Tongue (tissue), 2 donors: ENCODE results near the gene MRPL39. TPM values are rescaled to one million over a fixed set of nuclear protein-coding genes. Genes with fewer than 3 reads are reported as not detected.
"Not testable (repeated sequence)": the region's sequence is repeated elsewhere in the genome, so short reads cannot be mapped to it uniquely, and the experiment has no call there.

Experiments
- DNase-seq: peaks from one replicate; pipeline ENCODE4 v3.0.0-alpha.2; 2015
- total RNA-seq: library from RNA; depleted of rRNA; stranded (reverse); fragments of >200 nt; gene quantifications from one replicate; pipeline ENCODE4 v1.2.3, GENCODE V29; 2014

The MRPL39 gene
- total RNA-seq, result 55.6 TPM

DNA sequence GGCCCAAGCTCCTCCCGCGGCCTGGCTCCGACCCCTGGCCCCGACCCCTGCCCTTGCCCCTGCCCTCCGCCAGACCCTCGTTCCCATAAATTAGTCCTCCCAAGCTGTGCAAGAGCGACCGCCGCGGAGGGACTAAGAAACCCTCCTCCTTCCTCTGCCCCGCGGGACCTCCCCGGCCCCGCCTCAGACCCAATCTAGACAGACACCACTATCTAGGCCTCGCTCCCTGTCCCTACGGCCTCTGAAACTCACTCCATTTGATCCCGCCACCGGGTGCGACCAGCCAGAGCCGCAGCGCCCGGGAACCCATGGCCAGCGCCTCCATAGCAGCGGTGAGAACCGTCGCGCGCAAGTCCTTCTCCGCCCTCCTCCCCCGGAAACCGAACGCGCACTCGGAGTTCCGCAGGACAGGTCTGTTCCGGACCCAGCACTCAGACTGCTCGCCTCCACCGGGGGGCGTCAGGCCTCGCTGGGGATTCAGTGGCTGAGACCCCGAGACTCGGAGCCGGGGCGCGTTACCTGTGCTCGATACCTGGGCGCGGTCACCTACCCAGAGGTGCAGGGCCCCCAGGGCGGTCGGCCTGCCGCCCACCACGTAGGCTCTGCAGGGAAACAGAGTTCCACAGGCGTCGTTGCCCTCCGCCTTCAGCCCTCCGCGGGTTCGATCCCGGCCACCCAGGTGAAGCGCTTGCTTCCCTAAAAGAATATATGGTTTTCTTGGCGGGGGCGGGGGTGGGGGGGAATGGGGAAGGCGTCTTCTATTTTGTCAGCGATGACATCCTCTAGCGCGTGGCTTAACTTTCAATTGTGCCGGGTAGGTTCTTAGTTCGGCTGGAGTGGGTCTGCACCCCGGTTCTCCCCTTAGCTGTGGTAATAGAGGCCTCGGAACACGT is at the start of gene MRPL39:
Gene MRPL39, minus strand, starts transcription at position 331 of the 893 bp plus-strand sequence. Its CDS starts 6 bp downstream, at position 325.
- peak; percentile 95 for DNase-seq

DNA sequence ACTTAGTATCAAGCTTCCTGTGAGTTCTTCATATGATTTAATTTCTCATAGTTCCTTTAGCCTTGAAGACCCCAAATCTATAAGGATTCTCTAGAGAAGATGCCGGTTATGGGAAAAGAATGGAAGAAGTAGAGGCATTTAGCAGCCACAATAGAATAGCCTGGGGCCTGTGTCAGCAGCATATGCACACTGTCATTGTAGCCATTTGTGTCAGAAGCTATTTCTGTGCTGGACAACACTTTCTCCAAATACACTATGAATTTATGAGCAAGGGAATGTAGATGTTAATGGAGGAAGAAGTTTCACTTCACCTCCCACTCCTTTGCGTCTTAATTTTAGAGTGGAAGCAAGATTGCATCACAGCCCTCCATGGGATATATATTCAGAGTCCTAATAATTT is 49.1 kb upstream of the MRPL39 start:
- DNase-seq, result no peak

DNA sequence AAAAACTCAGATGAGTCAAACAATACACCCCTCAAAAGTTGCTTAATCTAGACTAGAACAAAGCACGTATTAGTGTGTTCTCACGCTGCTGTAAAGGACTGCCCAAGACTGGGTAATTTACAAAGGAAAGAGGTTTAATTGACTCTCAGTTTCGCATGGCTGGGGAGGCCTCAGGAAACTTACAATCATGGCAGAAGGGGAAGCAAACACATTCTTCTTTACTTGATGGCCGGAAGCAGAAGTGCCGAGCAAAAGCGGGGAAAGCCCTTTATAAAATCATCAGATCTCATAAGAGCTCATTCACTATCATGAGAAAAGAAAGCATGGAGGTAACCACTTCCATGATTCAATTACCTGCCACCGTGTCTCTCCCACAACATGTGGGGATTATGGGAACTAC is 41.9 kb upstream of the MRPL39 start:
- DNase-seq, result no peak

DNA sequence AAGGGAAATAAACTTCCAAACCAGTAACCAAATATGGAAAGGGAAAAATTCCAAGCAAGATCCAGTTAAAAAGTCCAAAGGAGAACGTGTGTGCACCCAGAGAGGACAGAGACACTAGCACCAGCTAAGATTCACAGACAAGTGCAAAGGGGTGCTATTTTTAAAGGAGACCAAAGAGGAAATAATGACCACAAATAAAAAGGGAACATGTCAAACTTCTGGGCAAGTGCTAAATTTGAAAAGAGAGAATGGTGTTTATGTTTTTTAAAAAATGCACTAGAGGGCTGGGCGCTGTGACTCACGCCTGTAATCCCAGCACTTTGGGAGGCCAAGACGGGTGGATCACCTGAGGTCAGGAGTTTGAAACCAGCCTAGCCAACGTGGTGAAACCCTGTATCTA is 40.4 kb upstream of the MRPL39 start:
- no peak for DNase-seq

DNA sequence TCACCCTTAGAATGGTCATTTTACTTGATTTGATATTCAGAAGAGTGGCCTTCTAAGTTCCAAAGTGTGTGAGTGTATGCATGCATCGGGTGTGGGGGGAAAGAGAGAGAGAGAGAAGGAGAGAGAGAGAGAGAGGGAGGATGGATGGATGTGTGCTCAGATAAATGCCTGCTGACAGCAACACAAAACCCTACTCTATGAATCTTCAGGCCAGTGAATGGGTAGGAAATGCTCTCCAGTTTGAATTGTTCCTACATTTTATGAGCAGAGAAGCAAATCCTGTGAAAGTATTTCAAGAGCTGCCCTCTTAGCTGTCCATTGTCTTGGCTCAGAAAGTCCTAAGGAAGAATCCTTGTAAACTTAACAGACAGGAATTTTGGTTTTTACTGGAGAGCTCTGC is 39.2 kb upstream of the MRPL39 start:
- DNase-seq, result no peak

DNA sequence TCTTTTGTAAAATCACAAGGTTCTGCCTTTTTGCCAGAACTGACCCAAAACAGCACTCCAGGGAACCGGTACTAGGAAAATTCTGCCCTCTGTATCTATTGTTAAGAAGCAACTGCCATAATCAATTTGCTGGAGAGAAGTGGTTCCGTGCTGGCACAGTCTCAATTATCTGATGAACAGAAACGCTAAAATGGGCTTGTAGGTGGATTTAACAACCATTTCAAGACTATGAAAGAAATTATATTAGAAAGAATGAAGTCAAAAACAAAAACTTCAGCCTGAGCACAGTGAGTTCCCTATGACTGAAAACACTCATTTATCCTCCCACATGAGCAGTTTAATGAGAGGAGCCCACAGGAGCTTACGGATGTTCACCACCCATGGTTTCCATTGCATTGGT is 36.2 kb upstream of the MRPL39 start:
- no peak for DNase-seq

DNA sequence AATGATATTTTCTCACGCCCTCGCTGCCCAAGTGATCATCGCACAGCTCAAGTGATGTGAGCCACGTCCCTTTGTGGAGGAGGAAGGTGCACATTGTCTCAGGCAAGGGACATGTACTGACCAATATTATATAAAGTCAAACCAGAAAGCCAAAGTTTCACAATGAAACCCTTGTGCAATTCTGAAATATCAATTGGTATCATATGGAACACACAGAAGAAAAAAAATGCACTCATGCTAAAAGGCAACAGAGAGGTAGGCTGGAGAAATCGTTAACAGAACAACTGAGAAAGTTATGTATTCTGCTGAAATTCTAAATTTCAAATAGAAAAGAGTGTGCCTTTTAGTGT is 33.6 kb upstream of the MRPL39 start:
- DNase-seq, result no peak

DNA sequence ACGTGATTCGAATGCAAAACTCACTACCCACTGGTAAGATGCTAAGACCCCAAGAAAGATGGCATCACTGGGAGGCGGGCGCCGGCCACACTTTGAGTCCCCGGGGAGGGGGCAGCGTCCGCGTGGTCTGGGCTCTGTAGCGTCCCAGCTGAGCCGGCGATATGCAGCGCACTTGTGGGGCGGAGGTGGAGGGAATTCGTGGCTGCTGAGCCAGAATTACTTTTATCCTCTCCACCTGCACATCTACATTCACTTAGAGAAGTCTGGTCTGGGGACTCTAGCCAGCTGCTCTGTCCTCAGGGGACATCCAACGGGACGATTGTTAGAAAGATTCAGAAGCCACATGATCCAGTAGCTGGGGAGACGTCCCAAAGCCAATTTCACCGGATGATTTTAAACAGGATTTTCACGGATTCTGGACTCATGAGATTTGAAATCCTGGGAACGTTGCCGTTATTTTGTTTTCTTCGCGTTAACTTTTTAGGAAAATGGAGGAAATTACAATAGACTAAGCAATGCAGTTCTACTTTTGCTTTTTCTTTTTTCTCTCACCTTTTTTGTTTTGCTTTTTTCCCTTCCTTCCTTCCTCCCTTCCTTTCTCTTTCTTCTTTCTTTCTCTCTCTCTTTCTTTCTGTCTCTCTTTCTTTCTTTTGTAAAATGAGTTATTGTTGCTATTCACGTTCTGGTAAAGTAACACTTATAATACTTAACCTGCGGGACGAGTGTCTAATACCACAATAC is 33.1 kb upstream of the MRPL39 start:
- peak; percentile 73 for DNase-seq

DNA sequence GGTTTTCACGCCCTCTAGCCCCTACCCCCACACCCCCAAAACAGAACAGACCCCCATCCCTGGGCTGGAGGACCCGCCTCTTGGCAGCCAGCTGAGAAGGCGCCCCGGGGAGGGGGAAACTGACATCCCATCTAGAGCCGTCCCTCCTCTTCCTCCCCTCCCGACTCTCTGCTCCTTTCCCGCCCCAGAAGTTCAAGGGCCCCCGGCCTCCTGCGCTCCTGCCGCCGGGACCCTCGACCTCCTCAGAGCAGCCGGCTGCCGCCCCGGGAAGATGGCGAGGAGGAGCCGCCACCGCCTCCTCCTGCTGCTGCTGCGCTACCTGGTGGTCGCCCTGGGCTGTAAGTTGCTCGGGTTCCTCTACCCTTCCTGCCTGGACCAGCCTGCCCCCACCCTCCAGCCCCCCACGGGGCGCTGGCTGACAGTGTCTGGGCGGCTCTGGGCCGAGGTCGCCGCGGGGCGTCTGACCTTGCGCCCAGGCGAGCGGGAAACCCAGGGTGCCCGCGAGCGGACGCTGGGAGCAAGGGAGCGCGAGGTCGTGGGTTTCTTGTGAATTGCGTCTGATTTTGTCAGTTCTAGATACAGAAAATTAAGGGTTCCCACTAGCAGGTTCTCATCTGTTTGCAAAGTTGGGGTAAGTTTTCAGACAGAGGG is 32.4 kb upstream of the MRPL39 start:
- DNase-seq, result peak; percentile 72

DNA sequence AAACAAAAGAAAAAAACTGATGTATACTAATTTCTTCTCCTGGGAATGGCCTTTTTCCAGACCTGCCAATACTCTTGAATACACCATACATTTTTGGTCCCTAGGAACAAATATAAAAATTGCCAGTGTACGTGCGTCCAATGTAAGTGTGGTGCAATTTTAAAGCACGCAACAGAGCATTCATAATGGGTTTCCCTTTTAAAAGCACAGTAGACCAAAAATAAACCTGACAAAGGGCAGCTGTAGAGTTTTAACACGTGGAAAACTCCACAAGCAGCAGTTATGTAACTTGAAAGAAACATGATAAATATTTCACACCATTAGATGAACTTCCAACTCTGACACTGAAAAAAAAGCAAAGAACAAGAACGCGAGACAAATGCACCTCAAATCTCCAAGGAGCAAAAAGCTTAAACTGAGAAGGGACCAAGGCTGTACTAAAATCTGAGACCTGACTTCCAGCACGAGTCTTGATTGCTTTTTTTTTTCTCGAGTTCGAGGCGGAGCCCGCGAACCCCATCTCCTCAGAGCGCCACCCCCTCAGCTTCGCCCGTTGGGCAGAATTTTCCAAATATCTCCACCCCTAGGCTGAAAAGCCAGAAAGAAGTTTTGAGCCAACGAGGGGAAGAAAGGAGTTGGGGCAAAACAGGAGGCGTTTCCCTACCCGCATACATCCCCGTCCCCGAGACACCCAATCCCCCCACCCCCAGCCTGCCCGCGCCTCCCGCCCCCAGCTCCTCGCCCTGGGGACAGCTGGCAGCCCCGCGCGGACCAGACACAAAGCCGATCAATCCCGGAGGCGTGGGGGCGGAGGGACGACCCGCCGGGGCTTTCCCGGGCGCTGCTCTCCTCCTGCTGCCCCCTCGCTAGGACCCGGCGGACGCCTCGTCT is 31.6 kb upstream of the MRPL39 start, which contains the start of gene JAM2:
Gene JAM2, plus strand, starts transcription at position 599 of the 891 bp plus-strand sequence. CDS start 564 bp downstream, outside the sequence.
- peak; percentile 79 for DNase-seq

DNA sequence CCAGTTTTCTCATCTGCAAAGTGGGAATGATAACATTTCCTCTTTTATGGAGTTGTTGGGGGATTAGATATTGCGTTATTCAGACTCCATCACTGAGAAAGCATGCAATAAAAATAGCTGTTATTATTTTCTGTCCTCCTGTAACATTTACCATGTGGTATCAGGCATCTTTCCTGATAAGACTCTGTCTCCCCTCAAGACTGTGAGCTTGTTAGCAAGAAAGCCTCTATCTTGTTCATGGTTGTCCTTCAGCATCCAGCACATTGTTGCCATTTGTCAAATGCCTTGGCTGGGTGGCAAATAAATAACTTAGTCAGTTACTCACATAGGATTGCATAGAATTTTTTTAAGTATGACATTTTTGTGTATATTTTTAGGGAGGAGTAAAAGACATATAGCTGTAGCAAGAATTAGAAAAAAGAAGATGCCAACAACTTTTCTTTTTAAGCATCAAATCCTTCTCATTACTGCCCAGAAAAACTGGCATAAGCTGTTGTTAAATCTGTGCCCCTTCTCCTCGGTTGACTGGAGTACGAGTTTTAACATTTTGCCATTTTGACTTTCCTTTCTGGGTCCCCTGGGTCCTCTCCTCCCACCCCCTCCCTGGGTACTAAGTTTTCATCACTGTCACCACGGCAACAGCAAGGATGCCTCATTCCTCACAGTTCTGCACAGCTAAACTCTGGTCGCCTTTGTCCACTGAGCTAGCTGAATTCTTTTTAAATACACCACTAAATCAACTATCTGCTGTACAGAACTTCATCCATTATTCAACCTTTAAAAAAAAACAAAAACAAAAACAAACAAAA is 30.8 kb upstream of the MRPL39 start:
- peak; percentile 30 for DNase-seq

DNA sequence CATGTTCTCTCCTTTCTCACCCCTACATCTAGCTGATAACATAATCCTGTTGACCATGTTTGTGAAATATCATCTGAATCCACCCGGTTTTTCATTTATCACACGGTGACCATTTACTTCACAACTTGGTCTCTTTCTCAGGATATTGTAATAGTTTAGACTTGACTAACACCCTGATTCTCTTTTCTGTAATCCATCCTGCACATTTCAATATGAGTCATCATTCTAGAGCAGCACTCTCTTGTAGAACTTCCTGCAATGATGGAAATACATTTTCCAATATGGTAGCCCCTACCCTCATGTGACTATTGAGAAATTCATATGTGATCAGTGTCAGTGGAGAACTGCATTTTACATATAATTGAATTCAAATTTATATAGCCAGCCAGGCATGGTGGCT is 29.4 kb upstream of the MRPL39 start:
- no peak for DNase-seq

DNA sequence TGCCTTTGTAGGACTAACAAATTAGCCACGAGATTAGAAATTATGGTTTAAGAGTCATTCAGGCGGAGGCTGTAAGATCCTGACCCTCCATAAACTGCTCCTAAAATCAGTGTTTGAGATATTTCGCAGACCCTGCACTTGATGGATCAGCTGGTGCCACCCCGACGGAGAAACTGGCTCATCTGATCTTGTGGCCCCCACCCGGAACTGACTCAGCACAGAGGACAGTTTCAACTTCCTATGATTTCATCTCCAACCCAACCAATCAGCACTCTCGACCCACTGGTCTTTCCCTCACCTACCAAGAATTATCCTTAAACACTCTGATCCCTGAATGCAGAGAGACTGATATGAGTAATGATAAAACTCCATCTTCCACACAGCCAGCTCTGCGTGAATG is 28.0 kb upstream of the MRPL39 start:
- DNase-seq, result no peak

DNA sequence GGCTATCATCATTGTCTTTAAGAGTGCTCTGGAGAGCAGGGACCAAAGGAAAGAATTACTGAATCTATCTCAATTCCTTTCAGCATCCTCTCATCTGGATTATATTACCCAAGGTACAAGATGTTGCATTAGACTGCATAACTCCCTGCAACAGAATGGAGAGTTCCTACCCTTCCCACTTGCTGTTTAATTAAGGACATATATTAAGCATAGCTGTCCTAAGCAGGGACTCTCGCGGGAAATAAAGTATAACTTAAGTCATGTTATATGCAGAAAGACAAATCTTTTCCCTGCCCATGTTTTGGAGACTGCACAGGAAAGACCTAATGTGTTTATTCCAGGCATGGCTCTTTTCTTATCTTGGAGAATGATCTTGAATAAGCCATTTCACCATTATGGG is 25.0 kb upstream of the MRPL39 start:
- DNase-seq, result no peak

DNA sequence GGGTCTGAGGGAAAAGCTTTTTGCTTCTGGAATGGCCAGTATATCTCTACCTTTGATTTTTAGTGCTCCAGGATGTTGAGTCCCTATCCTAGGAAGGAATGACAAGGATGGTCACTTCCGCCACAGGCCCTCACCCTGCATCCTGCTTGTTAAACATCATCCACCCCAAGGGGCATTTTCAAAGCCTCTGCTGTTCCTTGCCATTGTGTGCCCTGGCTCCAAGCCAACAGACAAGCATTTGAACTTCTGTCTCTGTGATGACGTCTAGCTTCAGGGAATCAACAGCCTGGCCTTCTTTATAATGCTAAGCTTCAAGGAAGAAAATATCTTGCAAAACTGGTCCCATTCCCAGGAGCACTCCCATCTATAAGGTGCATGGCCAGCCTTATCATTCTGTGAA is 19.5 kb upstream of the MRPL39 start:
- peak; percentile 54 for DNase-seq

DNA sequence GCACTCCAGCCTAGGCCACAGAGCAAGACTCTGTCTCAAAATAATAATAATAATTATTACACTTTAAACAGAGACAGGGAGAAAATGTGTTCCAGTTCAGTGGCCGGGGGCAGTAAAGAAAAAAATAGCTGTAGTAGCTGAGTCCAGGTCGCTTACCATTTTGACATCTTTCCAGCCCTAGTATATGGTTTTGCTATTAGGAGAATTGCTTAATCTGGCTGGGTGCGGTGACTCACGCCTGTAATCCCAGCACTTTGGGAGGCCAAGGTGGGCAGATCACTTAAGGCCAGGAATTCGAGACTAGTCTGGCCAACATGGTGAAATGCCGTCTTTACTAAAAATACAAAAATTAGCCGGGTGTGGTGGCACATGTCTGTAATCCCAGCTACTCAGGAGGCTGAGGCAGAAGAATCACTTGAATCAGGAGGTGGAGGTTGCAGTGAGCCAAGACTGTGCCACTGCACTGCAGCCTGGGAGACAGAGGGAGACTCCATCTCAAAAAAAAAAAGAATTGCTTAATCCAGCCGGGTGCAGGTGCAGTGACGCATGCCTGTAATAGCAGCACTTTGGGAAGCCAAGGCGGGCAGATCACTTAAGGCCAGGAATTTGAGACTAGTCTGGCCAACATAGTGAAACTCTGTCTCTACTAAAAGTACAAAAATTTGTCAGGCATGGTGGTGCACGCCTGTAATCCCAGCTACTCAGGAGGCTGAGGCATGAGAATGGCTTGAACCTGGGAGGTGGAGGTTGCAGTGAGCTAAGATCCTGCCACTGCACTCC is 18.7 kb upstream of the MRPL39 start:
- DNase-seq, result not testable (repeated sequence)

DNA sequence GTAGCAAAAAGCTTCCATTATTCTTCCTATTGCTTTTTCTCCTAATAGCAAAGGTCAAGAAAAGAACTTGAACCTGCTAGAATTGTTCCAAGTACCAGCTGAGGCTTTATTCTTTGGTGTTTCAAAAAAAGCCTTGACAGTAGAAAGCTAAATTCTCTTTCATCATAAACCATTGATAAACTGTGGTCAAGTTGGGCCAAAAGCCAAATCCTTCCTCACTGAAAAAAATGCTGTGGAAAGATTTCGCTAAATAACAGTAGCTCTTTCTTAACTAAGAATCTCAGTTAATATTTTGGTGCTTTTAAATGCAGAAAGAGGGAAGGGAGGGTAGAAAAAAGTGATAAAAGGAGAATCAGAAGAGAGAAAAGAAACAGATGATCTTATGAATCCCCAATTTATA is 17.8 kb upstream of the MRPL39 start:
- DNase-seq, result no peak

DNA sequence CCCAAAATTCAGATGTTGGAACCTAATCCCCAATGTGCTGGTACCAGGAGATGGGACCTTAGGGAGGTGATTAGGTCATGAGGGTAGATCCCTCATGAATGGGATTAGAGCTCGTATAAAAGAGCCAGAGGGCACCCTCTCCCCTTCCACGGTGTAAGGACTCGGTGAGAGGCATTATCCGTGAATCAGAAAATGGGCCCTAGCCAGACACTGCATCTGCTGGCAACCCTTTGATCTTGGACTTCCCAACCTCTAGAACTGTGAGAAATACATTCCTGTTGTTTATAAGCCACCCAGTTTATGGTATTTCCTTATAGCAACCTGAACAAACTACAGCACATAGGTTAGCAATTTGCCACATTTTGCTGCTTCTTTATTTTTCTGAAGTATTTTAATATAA is 17.2 kb upstream of the MRPL39 start:
- DNase-seq, result no peak

DNA sequence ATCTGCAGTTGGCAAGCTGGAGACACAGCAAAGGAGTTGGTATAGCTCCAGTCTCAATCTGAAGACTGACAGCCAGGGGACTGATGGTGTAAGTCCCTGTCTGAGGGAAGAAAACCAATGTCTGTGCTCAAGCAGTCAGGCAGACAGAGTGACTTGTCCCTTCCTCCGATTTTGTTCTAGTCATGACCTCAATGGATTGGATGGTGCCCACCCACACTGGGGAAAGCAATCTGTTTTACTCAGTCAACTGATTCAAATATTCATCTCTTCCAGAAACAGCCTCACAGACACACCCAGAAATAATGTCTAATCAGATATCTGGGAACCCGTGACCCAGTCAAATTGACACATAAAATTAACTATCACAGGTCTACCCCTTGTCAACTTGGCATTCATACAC is 11.9 kb upstream of the MRPL39 start:
- DNase-seq, result no peak

DNA sequence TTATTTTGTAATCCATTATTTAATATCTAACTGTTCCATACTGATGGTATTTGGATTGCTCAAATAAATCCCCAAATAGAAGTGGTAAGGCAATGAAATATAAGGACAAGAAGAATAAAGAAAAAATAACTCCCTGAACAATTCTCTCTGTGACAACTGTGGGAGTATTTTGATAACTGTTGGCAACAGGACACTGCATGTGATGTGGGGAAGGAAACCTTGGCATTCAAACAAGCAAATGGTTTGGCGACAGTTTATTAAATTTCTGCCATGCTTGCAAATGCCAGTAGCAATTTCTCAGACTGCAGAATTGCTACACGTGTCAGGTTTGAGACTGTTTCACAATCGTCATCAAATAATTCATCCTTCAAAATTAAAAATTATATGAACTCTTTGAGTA is 8.6 kb upstream of the MRPL39 start:
- peak; percentile 69 for DNase-seq
